HCT116 (cell line): ENCODE measurements around the gene KRT222.

Experiments
- CEBPB ChIP-seq: IDR thresholded peaks from 2 replicates; pipeline ENCODE4 v1.6.1; 2012; ENCODE audit warnings: low read depth
- CTCF ChIP-seq, 3 experiments: fragments of 200-600 bp in 1 of 3; sonication (generic) in 1 of 3; IDR thresholded peaks in 2 of 3; conservative IDR thresholded peaks in 1 of 3; 2 replicates each; pipeline ENCODE4 v1.5.1; 2012 to 2017; ENCODE audit warnings: low read depth in 2 of 3, low read length in 2 of 3, antibody characterized with exemption in 1 of 3, borderline replicate concordance in 1 of 3, control low read depth in 1 of 3, mild to moderate bottlenecking in 1 of 3, mixed read lengths in 1 of 3, mixed run types in 1 of 3, moderate library complexity in 1 of 3; ENCODE audit not compliant: insufficient read depth in 1 of 3
- EGR1 ChIP-seq: IDR thresholded peaks from 2 replicates; pipeline ENCODE4 v1.6.1; 2012; ENCODE audit warnings: low read depth
- POLR2A ChIP-seq: IDR thresholded peaks from 2 replicates; pipeline ENCODE4 v1.7.0; 2011; ENCODE audit warnings: borderline replicate concordance; ENCODE audit not compliant: insufficient read depth, insufficient read length; ENCODE audit errors: extremely low read depth
- SP1 ChIP-seq: IDR thresholded peaks from 2 replicates; pipeline ENCODE4 v1.6.1; 2012; ENCODE audit warnings: low read depth
- SRF ChIP-seq: IDR thresholded peaks from 2 replicates; pipeline ENCODE4 v1.6.1; 2012; ENCODE audit warnings: low read depth
- ZNF274 ChIP-seq: fragments of 200-500 bp; sonication (Bioruptor generic); IDR thresholded peaks from 2 replicates; pipeline ENCODE4 v1.6.1; 2014; ENCODE audit warnings: mild to moderate bottlenecking, low read depth, low read length, inconsistent platforms

GRCh38 chr17:40615841-40616476 is 49.0 kb downstream of the KRT222 start:
- TF ChIP-seq EGR1: no peak
- no peak for TF ChIP-seq SP1
- TF ChIP-seq CTCF (IDR thresholded peaks at IDR 0.05 in 2 of 3, conservative IDR thresholded peaks at IDR 0.05 in 1 of 3; ENCODE audit: borderline replicate concordance in 1 of 3, insufficient read depth in 1 of 3, low read depth in 2 of 3, low read length in 2 of 3): no peak
- TF ChIP-seq ZNF274: no peak
- no peak for TF ChIP-seq POLR2A
- TF ChIP-seq CEBPB: no peak
- TF ChIP-seq SRF: no peak
